Smooth muscle cell of the brain vasculature (primary cell): ENCODE results near the gene C1orf56.
"Not testable (repeated sequence)": the region's sequence is repeated elsewhere in the genome, so short reads cannot be mapped to it uniquely, and the experiment has no call there.

Experiments
- DNase-seq: peaks from one replicate; pipeline ENCODE4 v3.0.0-alpha.2; 2012; ENCODE audit warnings: low read depth, low spot score

The C1orf56 gene

GRCh38 chr1:151060657-151061421 is 13.3 kb downstream of the C1orf56 start:
- no peak for DNase-seq

GRCh38 chr1:151061704-151062103 is 14.2 kb downstream of the C1orf56 start:
- no peak for DNase-seq

DNA sequence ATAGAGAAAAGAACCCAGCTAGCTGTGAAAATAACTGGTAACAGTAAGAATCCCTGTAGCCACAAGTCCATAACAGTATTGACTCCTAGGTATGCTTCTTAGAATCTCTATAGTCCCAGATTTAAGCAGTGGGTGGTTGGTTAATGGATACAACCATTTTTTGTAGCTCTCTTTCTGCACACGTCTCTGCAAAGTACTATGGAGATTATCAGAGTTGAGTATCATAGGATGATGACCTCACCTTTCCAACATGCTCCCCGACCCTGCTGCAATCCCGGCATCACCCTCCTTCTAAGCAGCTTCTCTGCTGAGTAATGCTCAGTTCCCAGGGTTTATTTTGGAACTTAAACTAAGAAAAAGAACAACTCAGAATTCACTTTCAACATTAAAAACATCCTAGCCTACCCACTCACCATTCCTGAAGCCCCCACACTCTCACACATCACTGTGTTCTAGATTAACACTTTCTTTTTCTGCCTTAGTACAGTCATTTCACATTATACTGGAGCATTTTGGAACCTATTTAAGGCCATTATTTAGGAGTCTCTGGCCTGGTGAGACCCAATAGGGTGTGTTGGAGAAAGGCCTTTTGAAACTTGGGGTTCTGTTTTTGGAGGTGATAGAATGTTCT is 15.3 kb downstream of the C1orf56 start:
- no peak for DNase-seq

DNA sequence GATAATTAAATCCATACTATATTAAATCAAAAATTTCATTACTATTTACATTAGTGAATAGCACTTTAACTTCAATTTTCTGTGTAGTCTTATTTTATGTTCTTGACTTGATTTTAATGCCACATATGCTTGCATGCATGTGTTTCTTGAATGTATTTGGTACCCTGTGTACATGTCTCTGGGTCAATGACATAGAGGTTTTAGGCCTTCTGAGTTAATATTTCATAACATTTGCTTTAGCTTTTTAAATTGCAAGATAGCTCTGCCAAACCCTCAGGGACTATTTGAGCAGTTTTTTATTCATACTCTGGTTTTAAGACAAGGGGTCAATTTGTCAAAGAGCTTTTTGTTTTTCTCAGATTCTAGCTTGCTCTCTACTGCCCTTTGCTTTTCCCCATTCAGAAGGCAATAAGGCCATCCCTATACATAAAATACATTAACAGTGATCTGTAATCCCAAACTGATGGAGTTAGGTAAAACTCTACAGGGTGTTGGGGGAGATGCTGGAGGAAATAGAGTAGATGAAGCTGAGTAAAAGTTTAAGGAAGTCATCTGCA is 17.6 kb downstream of the C1orf56 start:
- no peak for DNase-seq

DNA sequence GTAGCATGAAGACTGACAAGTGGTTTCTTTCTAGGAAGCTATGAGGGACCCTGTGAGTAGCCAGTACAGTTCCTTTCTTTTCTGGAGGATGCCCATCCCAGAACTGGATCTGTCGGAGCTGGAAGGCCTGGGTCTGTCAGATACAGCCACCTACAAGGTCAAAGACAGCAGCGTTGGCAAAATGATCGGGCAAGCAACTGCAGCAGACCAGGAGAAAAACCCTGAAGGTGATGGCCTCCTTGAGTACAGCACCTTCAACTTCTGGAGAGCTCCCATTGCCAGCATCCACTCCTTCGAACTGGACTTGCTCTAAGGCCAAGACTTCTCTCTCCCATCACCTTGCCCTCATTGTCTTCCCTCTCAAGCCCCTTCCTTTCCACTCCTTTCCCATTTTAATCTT is 19.6 kb downstream of the C1orf56 start:
- no peak for DNase-seq

GRCh38 chr1:151069103-151069486 is 21.5 kb downstream of the C1orf56 start:
- no peak for DNase-seq

DNA sequence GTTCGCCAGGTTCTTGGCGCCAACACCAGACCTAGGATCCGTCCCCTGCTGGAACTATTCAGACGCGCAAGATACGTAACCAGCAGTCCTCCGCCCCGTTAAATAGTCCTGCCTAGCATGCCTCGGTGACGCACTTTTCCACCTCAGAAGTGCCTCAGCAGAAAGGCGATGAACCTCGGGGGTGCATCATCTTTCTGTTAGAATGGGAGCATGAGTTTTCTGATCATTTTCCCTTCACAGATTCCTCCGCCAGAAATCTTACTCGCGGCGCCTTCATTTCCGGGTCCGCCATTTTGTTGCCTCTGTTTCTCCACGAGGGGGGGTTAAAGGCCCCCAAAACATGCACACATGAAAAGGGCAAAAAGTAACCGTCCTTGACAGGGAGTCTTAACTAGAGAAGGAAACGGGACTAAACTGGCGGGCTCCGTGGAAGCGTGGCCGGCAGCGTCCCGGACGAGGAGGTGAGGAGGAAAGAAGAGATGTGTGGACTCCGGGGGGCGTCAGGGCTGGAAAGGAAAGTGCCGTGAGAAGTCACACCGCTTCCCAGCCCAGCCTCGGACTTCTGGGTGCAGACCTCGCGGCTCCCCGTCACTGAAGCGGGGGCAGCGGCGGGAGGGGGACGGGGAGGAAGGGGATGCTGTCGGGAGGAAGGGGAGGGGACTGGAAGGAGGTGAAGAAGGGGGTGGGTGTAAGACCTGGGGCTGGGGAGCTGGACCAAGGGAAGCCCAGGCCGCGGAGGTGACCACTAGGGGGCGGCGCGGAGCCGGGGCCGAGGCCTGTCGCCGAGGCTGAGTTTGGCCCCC is 23.1 kb downstream of the C1orf56 start, which contains the start of gene GABPB2:
Gene GABPB2 (plus strand): TSS at position 288 of the 803 bp plus-strand sequence. CDS start 17,429 bp downstream, outside the sequence.
- peak; percentile 89 for DNase-seq

GRCh38 chr1:151072224-151072623 is 24.7 kb downstream of the C1orf56 start:
- no peak for DNase-seq

GRCh38 chr1:151085953-151086559 is 38.5 kb downstream of the C1orf56 start:
- no peak for DNase-seq

DNA sequence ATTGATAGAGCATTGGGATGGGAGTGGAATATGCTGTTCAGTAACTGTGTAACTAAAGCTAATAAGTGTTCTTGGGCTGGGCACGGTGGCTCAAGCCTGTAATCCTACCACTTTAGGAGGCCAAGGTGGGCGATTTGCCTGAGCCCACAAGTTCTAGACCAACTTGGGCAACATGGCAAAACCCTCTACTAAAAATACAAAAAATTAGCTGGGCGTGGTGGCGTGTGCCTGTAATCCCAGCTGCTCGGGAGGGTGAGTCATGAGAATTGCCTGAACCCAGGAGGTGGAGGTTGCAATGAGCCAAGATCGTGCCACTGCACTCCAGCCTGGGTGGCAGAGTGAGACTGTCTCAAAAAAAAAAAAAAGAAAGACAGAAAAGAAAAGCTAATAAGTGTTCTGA is 49.9 kb downstream of the C1orf56 start:
- DNase-seq, result not testable (repeated sequence)

- no peak for DNase-seq
Measured at GRCh38 chr1:151098126-151098525, 50.6 kb downstream of the C1orf56 start.
